Amygdala (tissue), 56 donors: ENCODE data around the gene SNAPC2.

ENCODE experiments used
- DNase-seq, 56 donors: peaks; one replicate each; lab custom pipeline; 2025; lab: John Stamatoyannopoulos, UW

SNAPC2 gene

DNA sequence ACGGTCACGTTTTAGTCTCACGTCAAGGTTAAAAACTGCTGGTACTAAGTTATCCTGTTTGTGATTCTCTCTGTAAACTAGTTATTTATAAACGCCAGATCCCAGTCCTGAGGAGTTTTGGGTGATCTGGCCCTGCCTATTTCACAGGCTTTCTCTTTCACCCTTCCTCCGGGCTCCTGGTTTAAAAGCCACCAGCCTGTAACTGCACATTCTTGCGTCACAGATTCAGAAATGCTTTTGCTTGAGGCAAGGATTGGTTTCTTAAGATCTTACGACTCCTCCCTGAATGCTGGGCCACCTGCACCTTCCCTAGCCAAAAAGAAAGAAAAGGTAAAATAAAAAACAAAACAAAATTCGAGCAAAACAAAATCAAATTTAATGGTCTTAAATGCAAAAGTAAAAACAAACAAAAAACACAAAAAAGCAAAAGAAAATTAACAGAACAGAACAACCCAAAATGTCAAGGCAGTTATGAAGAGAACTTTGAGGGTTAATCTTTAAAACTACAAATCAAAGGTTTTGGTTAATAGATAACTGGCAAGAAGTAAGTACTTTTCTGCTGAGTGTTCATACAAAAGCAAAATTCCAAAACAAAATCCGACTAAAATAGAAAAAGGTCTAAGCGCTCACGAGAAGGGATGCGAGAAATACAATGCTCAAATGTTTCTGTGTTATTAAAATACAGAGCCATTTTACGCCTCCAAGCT lies 41.9 kb downstream of the SNAPC2 start:
- no peak for DNase-seq

DNA sequence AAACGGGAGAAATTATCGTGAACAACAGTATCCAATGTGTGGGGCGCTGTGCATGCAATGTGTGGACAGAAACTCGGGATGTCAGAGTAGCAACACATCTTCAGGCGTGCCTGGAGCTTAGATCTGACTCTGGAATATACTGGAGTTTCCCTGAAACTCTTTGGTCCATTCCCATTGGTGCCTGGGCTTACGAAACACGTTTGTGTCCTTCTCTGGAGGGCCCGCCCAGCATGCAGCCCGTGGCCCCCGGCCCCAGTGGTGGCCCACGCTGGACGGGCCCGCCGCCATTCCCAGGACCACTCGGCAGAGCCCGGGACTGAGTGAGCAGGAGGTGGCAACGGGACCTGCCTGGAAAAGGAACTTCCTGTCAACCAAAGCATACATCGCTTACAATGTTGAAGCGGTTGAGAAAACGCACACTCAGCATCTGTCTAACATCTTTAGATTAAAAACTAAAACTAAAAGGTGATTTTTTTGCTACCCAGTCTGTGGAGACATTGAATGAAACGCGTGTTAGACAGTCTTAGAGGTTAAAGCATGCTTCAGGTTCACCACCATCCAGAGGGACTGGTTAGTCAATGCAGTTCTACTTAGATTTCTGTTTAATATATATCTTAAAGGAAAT lies 42.6 kb downstream of the SNAPC2 start:
- DNase-seq: no peak

DNA sequence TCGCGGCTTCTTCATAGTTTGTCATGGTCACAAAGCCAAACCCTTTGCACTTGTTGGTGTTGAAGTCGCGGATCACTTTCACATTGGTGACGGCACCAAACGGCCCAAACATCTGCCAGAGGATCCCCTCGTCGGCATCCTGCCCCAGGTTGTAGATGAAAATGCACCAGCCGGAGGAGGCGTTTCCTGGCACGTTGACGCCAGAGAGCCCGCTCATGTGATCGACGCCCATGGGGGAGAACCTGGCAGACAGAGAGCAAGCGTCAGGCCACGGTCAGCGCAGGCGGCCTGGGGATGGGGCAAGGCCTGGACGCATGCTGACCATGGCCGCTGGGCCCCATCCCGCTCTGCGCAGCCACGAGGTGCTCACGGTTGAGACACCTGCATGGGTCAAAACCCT lies 43.4 kb downstream of the SNAPC2 start:
- DNase-seq: no peak

DNA sequence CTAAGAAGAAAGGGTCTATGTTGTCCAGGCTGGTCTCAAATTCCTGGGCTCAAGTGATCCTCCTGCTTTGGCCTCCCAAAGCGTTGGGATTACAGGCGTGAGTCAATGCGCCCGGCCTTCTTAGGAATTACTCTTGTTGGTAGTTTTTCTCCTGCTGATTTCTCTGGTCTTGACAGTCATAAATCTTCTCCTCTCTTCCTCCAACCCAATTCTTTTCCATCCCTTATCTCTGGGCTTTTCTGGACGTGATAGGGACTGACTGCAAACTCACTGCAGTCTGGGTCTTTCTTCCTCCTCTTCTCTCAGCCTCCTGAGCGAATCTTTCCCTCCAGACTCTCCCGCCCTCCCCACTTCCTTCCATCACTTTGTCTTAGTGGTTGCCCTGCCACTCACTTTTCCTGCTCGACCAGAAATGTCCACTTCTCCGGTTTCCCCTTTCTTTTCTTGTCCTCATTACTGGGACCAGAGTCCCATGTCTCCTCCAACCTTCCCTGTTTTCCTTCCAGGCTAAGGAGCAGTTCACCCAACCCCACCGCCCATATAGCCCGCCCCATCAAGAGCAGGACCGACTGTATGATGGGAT lies 45.2 kb downstream of the SNAPC2 start:
- DNase-seq: no peak

GRCh38 chr19:7965921-7966665 lies 46.0 kb downstream of the SNAPC2 start:
- DNase-seq: peak in 1 of 56 donors; percentile 24

- DNase-seq: no peak
Observed at GRCh38 chr19:7968008-7968795, 48.1 kb downstream of the SNAPC2 start.

GRCh38 chr19:7968796-7969554 lies 48.8 kb downstream of the SNAPC2 start:
- DNase-seq: peak in 1 of 56 donors; percentile 2

- peak in 1 of 56 donors; percentile 9 for DNase-seq
Observed at GRCh38 chr19:7969555-7969939, 49.4 kb downstream of the SNAPC2 start.

DNA sequence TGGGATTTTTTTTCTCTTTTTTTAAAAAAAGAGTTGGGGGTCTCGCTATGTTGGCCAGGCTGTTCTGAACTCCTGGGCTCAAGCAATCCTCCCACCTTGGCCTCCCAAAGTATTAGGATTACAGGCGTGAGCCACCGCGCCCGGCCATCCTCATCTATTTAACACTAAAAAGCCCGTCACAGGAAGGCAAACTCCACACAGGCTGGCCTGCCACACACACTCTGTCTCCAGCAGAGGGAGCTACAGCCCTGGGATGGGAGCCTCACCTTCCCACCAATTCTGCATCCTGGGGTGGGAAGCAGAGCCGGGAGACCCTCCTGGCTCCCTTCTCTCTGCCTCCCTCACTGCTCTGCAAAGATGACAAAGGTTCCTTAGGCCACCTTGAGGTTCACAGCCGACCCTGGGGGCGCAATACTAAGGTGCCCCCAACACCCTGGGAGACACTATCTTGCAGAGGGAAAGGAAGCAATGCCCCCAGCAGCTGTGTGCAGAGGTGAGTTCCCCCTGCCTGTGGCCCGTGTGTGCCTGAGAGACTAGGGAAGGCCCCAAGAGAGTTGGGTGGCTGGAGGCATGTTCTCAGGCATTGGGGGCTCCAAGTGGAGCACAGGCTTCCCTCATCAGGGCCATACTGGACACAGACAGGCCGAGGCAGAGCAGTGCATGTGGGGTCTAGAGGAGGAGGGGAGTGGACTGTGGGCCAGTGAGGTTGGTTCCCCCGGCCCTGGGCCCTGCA lies 50.7 kb downstream of the SNAPC2 start:
- DNase-seq: peak in 9 of 56 donors; percentile 7 to 34 (median 21)

DNA sequence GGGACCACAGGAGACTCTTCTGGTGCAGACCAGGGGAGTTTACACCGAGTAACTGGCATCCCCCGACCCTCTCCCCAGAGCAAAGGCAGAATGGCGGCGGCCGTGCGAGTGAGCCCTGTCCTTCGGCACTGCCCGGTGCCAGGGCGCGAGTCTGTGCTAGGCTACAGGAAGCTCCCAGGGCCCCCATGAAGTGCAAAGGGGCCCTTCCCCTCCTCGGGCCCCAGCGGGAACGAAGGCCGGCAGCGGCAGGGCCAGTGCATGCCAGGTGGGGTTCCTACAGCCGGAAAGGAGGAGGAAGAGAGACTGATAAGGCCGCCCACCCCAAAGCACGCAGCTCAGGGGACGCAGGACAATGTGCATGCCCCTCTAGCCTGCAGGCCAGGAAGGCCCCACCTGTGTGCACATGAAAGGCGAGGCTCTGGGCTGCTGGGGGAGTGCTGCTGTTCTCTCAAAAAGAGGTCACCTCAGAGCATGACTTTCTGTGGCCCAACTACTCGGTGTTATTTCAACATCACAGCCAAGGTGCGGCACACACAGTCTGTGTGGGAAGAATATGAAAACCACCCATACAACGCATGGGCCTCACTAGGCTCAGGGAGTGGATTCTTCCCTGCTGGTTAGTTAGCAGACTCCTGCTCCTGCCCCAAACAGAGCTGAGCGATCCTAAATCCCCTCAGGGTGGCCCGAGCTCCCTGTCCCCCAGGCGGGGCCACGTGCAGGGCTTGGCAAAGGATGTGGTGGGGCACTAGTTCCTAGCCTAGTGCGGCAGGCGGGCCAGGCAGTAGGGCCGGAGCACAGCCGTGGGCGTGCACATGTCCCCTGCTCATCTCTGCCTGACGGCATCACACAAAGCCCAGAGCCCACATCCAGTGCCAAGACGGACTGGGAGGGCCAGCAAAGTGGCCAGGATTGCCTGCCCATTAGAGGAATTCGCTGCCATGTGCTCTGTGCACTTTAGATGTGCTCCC lies 51.7 kb downstream of the SNAPC2 start:
- DNase-seq: no peak
